Naive thymus-derived CD4-positive, alpha-beta T cell (primary cell): ENCODE data around the gene GM2A. TPM values are rescaled to one million over a fixed set of nuclear protein-coding genes. Genes with fewer than 3 reads are reported as not detected.

Source experiments
- ATAC-seq: fragments of 150-1000 bp; cut with Tn5 transposase; 2 replicates; pipeline ENCODE4 v1.10.0; 2021; ENCODE audit warnings: mild to moderate bottlenecking, moderate library complexity
- CTCF ChIA-PET: fragments of 350-600 bp; sonication (Branson Sonifier 250); formaldehyde crosslinking; loops from one replicate; lab custom pipeline; 2021; ENCODE audit warnings: antibody characterized with exemption; lab: Charles Lee
- POLR2A ChIA-PET: fragments of 350-600 bp; sonication (Branson Sonifier 250); formaldehyde crosslinking; loops from one replicate; lab custom pipeline; 2021; ENCODE audit warnings: antibody characterized with exemption, inconsistent platforms; lab: Charles Lee
- DNase-seq, 9 donors: peaks; one replicate each; pipeline versions ENCODE4 v3.0.0 to v3.0.0-alpha.2; 2020 to 2022; ENCODE audit warnings: mixed read lengths in 1 of 9
- H3K27ac ChIP-seq: one replicate; pipeline ENCODE4 v1.7.0; 2013; ENCODE audit warnings: mild to moderate bottlenecking, low read depth, low read length, moderate library complexity
- H3K27me3 ChIP-seq, 2 donors: one replicate each; pipeline ENCODE4 v1.7.0; 2013; ENCODE audit warnings: low read length in 2 of 2, mild to moderate bottlenecking in 2 of 2, moderate library complexity in 2 of 2; ENCODE audit not compliant: control insufficient read depth in 2 of 2, insufficient read depth in 2 of 2
- H3K36me3 ChIP-seq, 3 experiments: 1 replicate in 2 of 3; 2 replicates in 1 of 3; pipeline ENCODE4 v1.7.0; 2013; ENCODE audit warnings: low read length in 3 of 3, mild to moderate bottlenecking in 3 of 3, moderate library complexity in 1 of 3; ENCODE audit not compliant: insufficient read depth in 3 of 3, control insufficient read depth in 2 of 3
- H3K4me1 ChIP-seq, 2 donors: one replicate each; pipeline ENCODE4 v1.7.0; 2013; ENCODE audit warnings: low read length in 2 of 2, mild to moderate bottlenecking in 2 of 2, moderate library complexity in 1 of 2; ENCODE audit not compliant: control insufficient read depth in 2 of 2, insufficient read depth in 2 of 2
- H3K4me3 ChIP-seq: 2 replicates; pipeline ENCODE4 v1.7.0; 2013; ENCODE audit warnings: mild to moderate bottlenecking, low read length
- H3K9me3 ChIP-seq, 3 experiments: 1 replicate in 2 of 3; 2 replicates in 1 of 3; pipeline ENCODE4 v1.7.0; 2013; ENCODE audit warnings: low read length in 3 of 3; ENCODE audit not compliant: control insufficient read depth in 2 of 3
- H3K27ac Mint-ChIP-seq, 9 donors: one replicate each; pipeline ENCODE4 v1.8.0; 2020 to 2022; ENCODE audit warnings: mixed read lengths in 9 of 9, mild to moderate bottlenecking in 8 of 9, moderate library complexity in 5 of 9, inconsistent platforms in 2 of 9
- H3K27me3 Mint-ChIP-seq, 5 donors: one replicate each; pipeline ENCODE4 v1.8.0; 2021 to 2022; ENCODE audit warnings: mixed read lengths in 5 of 5, mild to moderate bottlenecking in 1 of 5
- H3K36me3 Mint-ChIP-seq, 5 donors: one replicate each; pipeline ENCODE4 v1.8.0; 2020 to 2022; ENCODE audit warnings: mixed read lengths in 5 of 5, mild to moderate bottlenecking in 3 of 5, inconsistent platforms in 1 of 5
- H3K4me1 Mint-ChIP-seq, 7 donors: one replicate each; pipeline ENCODE4 v1.8.0; 2020 to 2022; ENCODE audit warnings: mixed read lengths in 7 of 7, mild to moderate bottlenecking in 3 of 7, inconsistent platforms in 1 of 7
- H3K4me3 Mint-ChIP-seq, 10 donors: one replicate each; pipeline ENCODE4 v1.8.0; 2020 to 2022; ENCODE audit warnings: mild to moderate bottlenecking in 10 of 10, mixed read lengths in 10 of 10, moderate library complexity in 6 of 10, inconsistent platforms in 2 of 10
- H3K9me3 Mint-ChIP-seq, 11 donors: one replicate each; pipeline ENCODE4 v1.8.0; 2020 to 2022; ENCODE audit warnings: mixed read lengths in 11 of 11, mild to moderate bottlenecking in 4 of 11, inconsistent platforms in 1 of 11, moderate library complexity in 1 of 11
- intact Hi-C, 2 donors: fragments of 100-400 bp; cut with micrococcal nuclease; formaldehyde crosslinking; loops; one replicate each; pipeline ENCODE4 v1.15.1; 2023
- polyA plus RNA-seq, 2 donors: library from polyadenylated mRNA; unstranded; fragments of 300-500 nt; fragmentation: Illumina TruSeq; gene quantifications; one replicate each; pipeline ENCODE4 v1.2.3, GENCODE V29; 2021
- total RNA-seq, 6 experiments: library from RNA in 5 of 6; stranded (reverse) in 5 of 6; gene quantifications; 1 replicate in 5 of 6; 2 replicates in 1 of 6; pipeline ENCODE4 v1.2.3 and lab custom pipeline; 2021 to 2026

The GM2A gene
- total and polyA plus RNA-seq, 7 experiments from 2014 or later, result 5.0 to 45.6 (median 14.7) TPM

GRCh38 chr5:151285683-151286082 is 32.7 kb downstream of the GM2A start:
- no peak overlapping the region for H3K4me3 ChIP-seq
- H3K36me3 Mint-ChIP-seq, result no peaks in the 10 kb centered on the region
- DNase-seq, result no peak
- H3K4me3 Mint-ChIP-seq, result no peak overlapping the region
- no peak for ATAC-seq
- H3K27ac ChIP-seq, result no peak overlapping the region
- ChIA-PET CTCF (no interaction called here), POLR2A (no interaction called here)
- intact Hi-C loops, result no loop called here
- peaks cover 0 to 2% (median 0%) of the 10 kb centered on the region in 7 donors for H3K4me1 Mint-ChIP-seq
- H3K4me1 ChIP-seq, result no peaks in the 10 kb centered on the region
- H3K27me3 Mint-ChIP-seq, result peaks cover 0 to 10% (median 0%) of the 10 kb centered on the region in 5 donors
- H3K27me3 ChIP-seq, result no peaks in the 10 kb centered on the region
- H3K27ac Mint-ChIP-seq, result no peak overlapping the region
- H3K9me3 Mint-ChIP-seq, result no peaks in the 10 kb centered on the region
- H3K9me3 ChIP-seq, result no peaks in the 10 kb centered on the region
- H3K36me3 ChIP-seq, result no peaks in the 10 kb centered on the region

GRCh38 chr5:151286246-151286645 is 33.3 kb downstream of the GM2A start:
- DNase-seq, result no peak
- Histone ChIP-seq H3K4me1 (no peaks in the 10 kb centered on the region), H3K36me3 (no peaks in the 10 kb centered on the region), H3K9me3 (no peaks in the 10 kb centered on the region), H3K4me3 (no peak overlapping the region), H3K27me3 (no peaks in the 10 kb centered on the region), H3K27ac (no peak overlapping the region)
- ChIA-PET POLR2A (no interaction called here), CTCF (no interaction called here)
- H3K4me1 Mint-ChIP-seq, result peaks cover 0 to 2% (median 0%) of the 10 kb centered on the region in 7 donors
- intact Hi-C loops, result no loop called here
- peaks cover 0 to 10% (median 0%) of the 10 kb centered on the region in 5 donors for H3K27me3 Mint-ChIP-seq
- no peak overlapping the region for H3K4me3 Mint-ChIP-seq
- no peak for ATAC-seq
- H3K36me3 Mint-ChIP-seq, result no peaks in the 10 kb centered on the region
- H3K9me3 Mint-ChIP-seq, result peaks cover 0 to 1% (median 0%) of the 10 kb centered on the region in 11 donors
- H3K27ac Mint-ChIP-seq, result no peak overlapping the region

GRCh38 chr5:151288180-151288579 is 35.2 kb downstream of the GM2A start:
- H3K4me3 ChIP-seq, result no peak overlapping the region
- no peaks in the 10 kb centered on the region for H3K9me3 ChIP-seq
- Mint-ChIP-seq H3K27me3 (peaks cover 0 to 8% (median 0%) of the 10 kb centered on the region in 5 donors), H3K4me3 (no peak overlapping the region), H3K27ac (no peak overlapping the region), H3K4me1 (peaks cover 0 to 2% (median 0%) of the 10 kb centered on the region in 7 donors), H3K9me3 (peaks cover 0 to 4% (median 0%) of the 10 kb centered on the region in 11 donors), H3K36me3 (no peaks in the 10 kb centered on the region)
- H3K4me1 ChIP-seq, result no peaks in the 10 kb centered on the region
- ChIA-PET CTCF (no interaction called here), POLR2A (no interaction called here)
- DNase-seq (no peak), ATAC-seq (no peak)
- no peak overlapping the region for H3K27ac ChIP-seq
- no peaks in the 10 kb centered on the region for H3K27me3 ChIP-seq
- H3K36me3 ChIP-seq, result no peaks in the 10 kb centered on the region
- intact Hi-C loops, result no loop called here

DNA sequence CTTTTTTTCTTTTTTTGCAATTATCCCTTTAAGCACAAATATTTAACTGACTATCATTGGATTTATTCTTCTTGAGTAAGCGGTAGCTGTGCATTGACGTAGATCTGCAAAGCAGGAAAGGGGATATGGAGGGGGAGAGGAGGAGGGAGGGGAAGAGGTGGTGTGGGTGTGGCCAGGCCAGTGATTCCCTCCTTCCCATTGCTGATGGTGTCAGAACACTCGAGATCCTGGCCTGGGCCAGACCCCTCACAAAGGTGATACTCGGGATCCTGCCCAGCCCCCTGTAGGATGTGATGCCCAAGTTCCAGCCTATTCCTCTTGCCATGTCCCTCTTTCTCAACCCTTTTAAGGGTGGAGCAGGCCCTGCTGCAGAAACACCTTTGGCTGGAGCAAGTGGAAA is 40.6 kb downstream of the GM2A start:
- DNase-seq (no peak), ATAC-seq (no peak)
- Mint-ChIP-seq H3K9me3 (peaks cover 0 to 4% (median 0%) of the 10 kb centered on the region in 11 donors), H3K4me3 (no peak overlapping the region), H3K27ac (no peak overlapping the region), H3K36me3 (no peaks in the 10 kb centered on the region), H3K27me3 (peaks cover 0 to 8% (median 7%) of the 10 kb centered on the region in 5 donors), H3K4me1 (peaks cover 0 to 9% (median 0%) of the 10 kb centered on the region in 7 donors)
- ChIA-PET CTCF (no interaction called here), POLR2A (no interaction called here)
- Histone ChIP-seq H3K36me3 (no peaks in the 10 kb centered on the region), H3K27ac (no peak overlapping the region), H3K4me3 (no peak overlapping the region), H3K9me3 (no peaks in the 10 kb centered on the region), H3K4me1 (no peaks in the 10 kb centered on the region), H3K27me3 (no peaks in the 10 kb centered on the region)
- intact Hi-C loops, result no loop called here

GRCh38 chr5:151295138-151295537 is 42.2 kb downstream of the GM2A start:
- DNase-seq (no peak), ATAC-seq (no peak)
- Mint-ChIP-seq H3K27ac (peak overlapping the region in 1 of 9 donors; percentile 66), H3K36me3 (no peaks in the 10 kb centered on the region), H3K4me1 (peaks cover 0 to 9% (median 0%) of the 10 kb centered on the region in 7 donors), H3K4me3 (no peak overlapping the region), H3K27me3 (peaks cover 4 to 15% (median 10%) of the 10 kb centered on the region in 5 donors), H3K9me3 (peaks cover 0 to 4% (median 0%) of the 10 kb centered on the region in 11 donors)
- no peaks in the 10 kb centered on the region for H3K27me3 ChIP-seq
- CTCF ChIA-PET, result interaction anchor here (0.6 kb wide), 1 partner anchor 112 kb away, joined by 5 read pairs; no protein-coding TSS in a partner anchor
- no peaks in the 10 kb centered on the region for H3K9me3 ChIP-seq
- POLR2A ChIA-PET, result no interaction called here
- intact Hi-C loops, result loop anchor here in 1 of 2 donors (5.0 kb wide), 1 partner anchor 73 kb away; the partner anchor contains the start of gene CCDC69
- no peaks in the 10 kb centered on the region for H3K36me3 ChIP-seq
- no peak overlapping the region for H3K4me3 ChIP-seq
- no peaks in the 10 kb centered on the region for H3K4me1 ChIP-seq
- no peak overlapping the region for H3K27ac ChIP-seq

- DNase-seq (no peak), ATAC-seq (peak; percentile 26)
- ChIA-PET POLR2A (no interaction called here), CTCF (no interaction called here)
- no peaks in the 10 kb centered on the region for H3K27me3 ChIP-seq
- Mint-ChIP-seq H3K9me3 (peaks cover 0 to 4% (median 0%) of the 10 kb centered on the region in 11 donors), H3K36me3 (no peaks in the 10 kb centered on the region), H3K4me1 (peaks cover 0 to 9% (median 0%) of the 10 kb centered on the region in 7 donors), H3K4me3 (no peak overlapping the region), H3K27ac (no peak overlapping the region), H3K27me3 (peaks cover 8 to 21% (median 13%) of the 10 kb centered on the region in 5 donors)
- intact Hi-C loops, result loop anchor here in 1 of 2 donors (5.0 kb wide), 1 partner anchor 74 kb away; the partner anchor contains the start of gene CCDC69
- H3K4me3 ChIP-seq, result no peak overlapping the region
- no peaks in the 10 kb centered on the region for H3K9me3 ChIP-seq
- H3K36me3 ChIP-seq, result no peaks in the 10 kb centered on the region
- H3K27ac ChIP-seq, result no peak overlapping the region
- no peaks in the 10 kb centered on the region for H3K4me1 ChIP-seq
Measured at GRCh38 chr5:151295791-151296477, 42.9 kb downstream of the GM2A start.
